Measurements from ENCODE around the gene SEL1L3. TPM values are rescaled to one million over a fixed set of nuclear protein-coding genes. Genes with fewer than 3 reads are reported as not detected.

SEL1L3 gene
- total RNA-seq, 3 donors from 2014 or later (not counting 1 experiment from before 2014, with no cell fraction given) = 45.4 to 61.0 (median 45.7) TPM

DNA sequence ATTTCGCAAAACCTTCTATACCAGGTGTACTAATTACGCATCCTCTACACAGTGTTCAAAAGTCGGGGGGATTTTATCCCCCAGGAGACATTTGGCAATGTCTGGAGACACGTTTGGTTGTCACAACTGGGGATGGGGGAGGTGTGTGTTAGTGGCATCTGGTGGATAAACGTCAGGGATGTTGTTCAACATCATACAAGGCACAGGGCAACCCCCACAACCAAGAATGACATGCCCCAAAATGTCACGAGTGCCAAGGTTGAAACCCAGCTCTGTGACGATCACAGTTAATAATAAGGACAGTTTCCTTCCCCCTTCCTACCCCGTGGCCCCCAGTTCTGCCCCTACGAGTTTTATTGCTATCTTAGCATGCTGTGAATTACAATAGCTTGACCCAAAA lies 15.9 kb upstream of the SEL1L3 start:
- Histone ChIP-seq H3K4me1 (ENCODE audit: control insufficient read depth, insufficient read depth, low read length) (peaks cover 3% of the 10 kb centered on the region), H3K4me3 (ENCODE audit: low read length) (no peak overlapping the region), H3K36me3 (ENCODE audit: control insufficient read depth, insufficient read depth, low read length) (no peaks in the 10 kb centered on the region), H3K9me3 (ENCODE audit: control insufficient read depth, insufficient read depth, low read length) (no peaks in the 10 kb centered on the region), H3K27me3 (ENCODE audit: control insufficient read depth, insufficient read depth, low read length) (no peaks in the 10 kb centered on the region), H3K27ac (ENCODE audit: low read length) (peak overlapping the region; percentile 46)
- Mint-ChIP-seq H3K36me3 (no peaks in the 10 kb centered on the region), H3K4me3 (no peak overlapping the region), H3K27ac (no peak overlapping the region), H3K4me1 (peaks cover 0 to 9% of the 10 kb centered on the region in 2 donors), H3K9me3 (no peaks in the 10 kb centered on the region), H3K27me3 (ENCODE audit: low read depth in 2 of 2) (peaks cover 14 to 32% of the 10 kb centered on the region in 2 donors)
- ATAC-seq (no peak), DNase-seq (no peak)
- WGBS (ENCODE audit: insufficient coverage) = 47% methylated on average over 8 of the region's 9 CpGs
- TF ChIP-seq, protein P1, sequence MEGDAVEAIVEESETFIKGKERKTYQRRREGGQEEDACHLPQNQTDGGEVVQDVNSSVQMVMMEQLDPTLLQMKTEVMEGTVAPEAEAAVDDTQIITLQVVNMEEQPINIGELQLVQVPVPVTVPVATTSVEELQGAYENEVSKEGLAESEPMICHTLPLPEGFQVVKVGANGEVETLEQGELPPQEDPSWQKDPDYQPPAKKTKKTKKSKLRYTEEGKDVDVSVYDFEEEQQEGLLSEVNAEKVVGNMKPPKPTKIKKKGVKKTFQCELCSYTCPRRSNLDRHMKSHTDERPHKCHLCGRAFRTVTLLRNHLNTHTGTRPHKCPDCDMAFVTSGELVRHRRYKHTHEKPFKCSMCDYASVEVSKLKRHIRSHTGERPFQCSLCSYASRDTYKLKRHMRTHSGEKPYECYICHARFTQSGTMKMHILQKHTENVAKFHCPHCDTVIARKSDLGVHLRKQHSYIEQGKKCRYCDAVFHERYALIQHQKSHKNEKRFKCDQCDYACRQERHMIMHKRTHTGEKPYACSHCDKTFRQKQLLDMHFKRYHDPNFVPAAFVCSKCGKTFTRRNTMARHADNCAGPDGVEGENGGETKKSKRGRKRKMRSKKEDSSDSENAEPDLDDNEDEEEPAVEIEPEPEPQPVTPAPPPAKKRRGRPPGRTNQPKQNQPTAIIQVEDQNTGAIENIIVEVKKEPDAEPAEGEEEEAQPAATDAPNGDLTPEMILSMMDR (IDR thresholded peaks at IDR 0.05) = no peak
- intact Hi-C loops (cut with micrococcal nuclease) = no loop called here

DNA sequence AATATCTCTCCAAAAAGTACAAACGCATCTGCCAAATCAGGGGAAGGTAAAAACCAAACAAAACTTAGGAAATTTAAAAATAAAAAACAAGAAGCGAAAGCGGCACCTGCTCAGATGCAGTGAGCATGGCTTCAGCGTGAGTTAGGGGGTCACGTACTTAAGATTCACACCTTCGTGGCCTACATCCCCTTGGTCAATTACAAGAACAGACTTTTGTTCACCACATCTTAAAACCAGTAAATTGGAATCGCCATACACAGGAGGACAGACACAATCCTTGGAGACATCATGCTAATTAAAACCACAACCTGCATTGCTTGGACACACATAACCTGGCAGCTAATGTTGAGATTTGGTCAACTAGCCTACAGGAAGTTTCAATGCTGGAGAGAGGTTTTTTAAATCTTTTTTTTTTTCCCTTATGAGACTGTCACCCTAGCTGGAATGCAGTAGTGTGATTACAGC lies 12.5 kb upstream of the SEL1L3 start:
- H3K4me3 Mint-ChIP-seq = no peak overlapping the region
- no peak overlapping the region for H3K27ac Mint-ChIP-seq
- Histone ChIP-seq H3K4me1 (ENCODE audit: control insufficient read depth, insufficient read depth, low read length) (peaks cover 13% of the 10 kb centered on the region), H3K27me3 (ENCODE audit: control insufficient read depth, insufficient read depth, low read length) (no peaks in the 10 kb centered on the region), H3K27ac (ENCODE audit: low read length) (peak overlapping the region; percentile 75), H3K9me3 (ENCODE audit: control insufficient read depth, insufficient read depth, low read length) (no peaks in the 10 kb centered on the region), H3K36me3 (ENCODE audit: control insufficient read depth, insufficient read depth, low read length) (no peaks in the 10 kb centered on the region), H3K4me3 (ENCODE audit: low read length) (no peak overlapping the region)
- ATAC-seq (no peak), DNase-seq (no peak)
- TF ChIP-seq, protein P1 (IDR thresholded peaks at IDR 0.05) = no peak
- WGBS (ENCODE audit: insufficient coverage) = 28% methylated on average over 7 of the region's 7 CpGs
- H3K4me1 Mint-ChIP-seq = peaks cover 4 to 9% of the 10 kb centered on the region in 2 donors
- no peaks in the 10 kb centered on the region for H3K36me3 Mint-ChIP-seq
- intact Hi-C loops (cut with micrococcal nuclease) = no loop called here
- no peaks in the 10 kb centered on the region for H3K9me3 Mint-ChIP-seq
- peaks cover 7 to 10% of the 10 kb centered on the region in 2 donors for H3K27me3 Mint-ChIP-seq (ENCODE audit: low read depth in 2 of 2)

DNA sequence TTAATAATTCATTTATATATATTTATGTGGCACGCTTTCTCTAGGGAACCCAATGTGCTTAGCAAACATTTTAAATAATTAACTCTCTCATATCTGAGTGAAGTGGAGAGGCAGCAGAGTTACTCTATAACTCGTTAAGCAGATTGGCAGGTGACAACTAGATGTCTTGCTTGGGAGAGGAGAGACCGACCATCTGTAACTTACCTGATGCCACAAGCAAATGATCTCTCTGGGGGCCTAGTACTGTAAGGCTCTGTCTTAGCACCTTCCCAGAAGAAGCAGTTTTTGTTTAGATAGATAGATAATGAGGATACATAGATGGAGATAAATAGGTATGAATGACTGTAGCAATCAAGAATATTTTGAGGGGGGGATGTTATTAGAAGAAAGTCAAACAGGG lies 11.9 kb upstream of the SEL1L3 start:
- TF ChIP-seq, protein P1 (IDR thresholded peaks at IDR 0.05) = no peak
- Mint-ChIP-seq H3K36me3 (no peaks in the 10 kb centered on the region), H3K27me3 (ENCODE audit: low read depth in 2 of 2) (peaks cover 2 to 3% of the 10 kb centered on the region in 2 donors), H3K9me3 (no peaks in the 10 kb centered on the region), H3K4me3 (no peak overlapping the region), H3K4me1 (peaks cover 4 to 9% of the 10 kb centered on the region in 2 donors), H3K27ac (no peak overlapping the region)
- intact Hi-C loops (cut with micrococcal nuclease) = no loop called here
- WGBS (ENCODE audit: insufficient coverage) = 83% methylated on average over 2 of the region's 3 CpGs
- no peaks in the 10 kb centered on the region for H3K9me3 ChIP-seq (ENCODE audit: control insufficient read depth, insufficient read depth, low read length)
- no peaks in the 10 kb centered on the region for H3K27me3 ChIP-seq (ENCODE audit: control insufficient read depth, insufficient read depth, low read length)
- no peak for ATAC-seq
- peaks cover 13% of the 10 kb centered on the region for H3K4me1 ChIP-seq (ENCODE audit: control insufficient read depth, insufficient read depth, low read length)
- H3K4me3 ChIP-seq (ENCODE audit: low read length) = no peak overlapping the region
- H3K36me3 ChIP-seq (ENCODE audit: control insufficient read depth, insufficient read depth, low read length) = no peaks in the 10 kb centered on the region
- no peak for DNase-seq
- H3K27ac ChIP-seq (ENCODE audit: low read length) = peak overlapping the region; percentile 75

DNA sequence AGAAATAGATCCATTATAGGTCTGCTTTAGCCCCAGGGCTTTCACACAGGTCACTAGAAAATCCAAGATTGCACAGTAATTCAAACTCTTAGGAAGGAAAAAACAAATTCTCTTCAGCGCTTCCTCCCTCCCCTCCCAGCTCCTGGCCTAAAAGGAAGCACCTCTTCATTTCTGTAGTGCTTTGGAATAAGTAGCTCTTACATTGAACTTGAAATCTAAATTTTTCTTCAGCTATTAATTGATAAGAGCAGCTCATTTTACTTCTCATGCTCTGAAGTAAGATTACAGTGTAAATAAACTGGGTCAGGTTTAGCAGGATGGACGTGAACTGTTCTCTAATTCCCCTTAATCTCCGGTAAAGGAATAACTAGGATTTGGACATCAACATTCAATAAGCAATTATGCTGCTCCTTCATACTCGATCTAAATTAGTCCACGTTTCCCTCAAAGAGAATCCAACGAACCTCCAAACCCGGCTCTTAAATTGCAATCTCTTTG lies 10.9 kb upstream of the SEL1L3 start:
- TF ChIP-seq, protein P1 (IDR thresholded peaks at IDR 0.05) = no peak
- Histone ChIP-seq H3K27ac (ENCODE audit: low read length) (peak overlapping the region; percentile 75), H3K4me1 (ENCODE audit: control insufficient read depth, insufficient read depth, low read length) (peaks cover 13% of the 10 kb centered on the region), H3K27me3 (ENCODE audit: control insufficient read depth, insufficient read depth, low read length) (no peaks in the 10 kb centered on the region), H3K36me3 (ENCODE audit: control insufficient read depth, insufficient read depth, low read length) (no peaks in the 10 kb centered on the region), H3K4me3 (ENCODE audit: low read length) (no peak overlapping the region), H3K9me3 (ENCODE audit: control insufficient read depth, insufficient read depth, low read length) (no peaks in the 10 kb centered on the region)
- Mint-ChIP-seq H3K4me1 (peaks cover 4 to 9% of the 10 kb centered on the region in 2 donors), H3K27me3 (ENCODE audit: low read depth in 2 of 2) (no peaks in the 10 kb centered on the region), H3K36me3 (no peaks in the 10 kb centered on the region), H3K27ac (no peak overlapping the region), H3K4me3 (no peak overlapping the region), H3K9me3 (no peaks in the 10 kb centered on the region)
- ATAC-seq (no peak), DNase-seq (no peak)
- 94% methylated on average over 6 of the region's 7 CpGs for whole genome bisulfite sequencing (ENCODE audit: insufficient coverage)
- intact Hi-C loops (cut with micrococcal nuclease) = no loop called here

Measured in natural killer cell (primary cell).